Hepatocyte (in vitro differentiated cells): ENCODE results near the gene EYA4.

Source experiments
- EZH2 ChIP-seq: fragments of 200-600 bp; sonication (generic); IDR thresholded peaks from 2 replicates; pipeline ENCODE4 v1.6.1; 2016; ENCODE audit warnings: antibody characterized with exemption, mild to moderate bottlenecking, borderline replicate concordance
- EZH2phosphoT487 ChIP-seq: fragments of 200-600 bp; sonication (generic); IDR thresholded peaks from one replicate; pipeline ENCODE4 v1.6.1; 2018; ENCODE audit warnings: antibody characterized with exemption, mild to moderate bottlenecking, low read depth, moderate library complexity; ENCODE audit not compliant: unreplicated experiment, severe bottlenecking
- TF ChIP-seq, protein P1 (sequence below): fragments of 200-600 bp; sonication (generic); IDR thresholded peaks from 2 replicates; pipeline ENCODE4 v1.5.1; 2016; ENCODE audit warnings: antibody characterized with exemption, mild to moderate bottlenecking; ENCODE audit not compliant: poor library complexity

GRCh38 chr6:133205304-133205703, 35.9 kb upstream of the EYA4 start:
- TF ChIP-seq, protein P1, sequence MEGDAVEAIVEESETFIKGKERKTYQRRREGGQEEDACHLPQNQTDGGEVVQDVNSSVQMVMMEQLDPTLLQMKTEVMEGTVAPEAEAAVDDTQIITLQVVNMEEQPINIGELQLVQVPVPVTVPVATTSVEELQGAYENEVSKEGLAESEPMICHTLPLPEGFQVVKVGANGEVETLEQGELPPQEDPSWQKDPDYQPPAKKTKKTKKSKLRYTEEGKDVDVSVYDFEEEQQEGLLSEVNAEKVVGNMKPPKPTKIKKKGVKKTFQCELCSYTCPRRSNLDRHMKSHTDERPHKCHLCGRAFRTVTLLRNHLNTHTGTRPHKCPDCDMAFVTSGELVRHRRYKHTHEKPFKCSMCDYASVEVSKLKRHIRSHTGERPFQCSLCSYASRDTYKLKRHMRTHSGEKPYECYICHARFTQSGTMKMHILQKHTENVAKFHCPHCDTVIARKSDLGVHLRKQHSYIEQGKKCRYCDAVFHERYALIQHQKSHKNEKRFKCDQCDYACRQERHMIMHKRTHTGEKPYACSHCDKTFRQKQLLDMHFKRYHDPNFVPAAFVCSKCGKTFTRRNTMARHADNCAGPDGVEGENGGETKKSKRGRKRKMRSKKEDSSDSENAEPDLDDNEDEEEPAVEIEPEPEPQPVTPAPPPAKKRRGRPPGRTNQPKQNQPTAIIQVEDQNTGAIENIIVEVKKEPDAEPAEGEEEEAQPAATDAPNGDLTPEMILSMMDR: no peak
- no peak for TF ChIP-seq EZH2
- no peak for TF ChIP-seq EZH2phosphoT487
